HG02642 (cell line): Measurements from ENCODE around the gene MAB21L1.

Experiments
- ATAC-seq: cut with Tn5 transposase; IDR thresholded peaks from one replicate; pipeline ENCODE4 v1.9.1; 2021; ENCODE audit warnings: mild to moderate bottlenecking; ENCODE audit not compliant: unreplicated experiment, poor library complexity

MAB21L1 gene

GRCh38 chr13:35480346-35480745 lies 3.9 kb upstream of the MAB21L1 start:
- ATAC-seq, result no peak

GRCh38 chr13:35479706-35480105 lies 3.2 kb upstream of the MAB21L1 start:
- no peak for ATAC-seq

- ATAC-seq, result no peak
Measured at GRCh38 chr13:35479038-35479492, 2.6 kb upstream of the MAB21L1 start.

- ATAC-seq, result no peak
Measured at GRCh38 chr13:35478271-35479037, 2.0 kb upstream of the MAB21L1 start.

- no peak for ATAC-seq
Measured at GRCh38 chr13:35477386-35477946, 977 bp upstream of the MAB21L1 start.

- no peak for ATAC-seq
Measured at GRCh38 chr13:35475212-35475959, 1.1 kb downstream of the MAB21L1 start.

- no peak for ATAC-seq
Measured at GRCh38 chr13:35474496-35475211, 1.8 kb downstream of the MAB21L1 start.

- no peak for ATAC-seq
Measured at GRCh38 chr13:35473802-35474201, 2.7 kb downstream of the MAB21L1 start.

- ATAC-seq, result no peak
Measured at GRCh38 chr13:35473206-35473775, 3.2 kb downstream of the MAB21L1 start.

- no peak for ATAC-seq
Measured at GRCh38 chr13:35472323-35472881, 4.1 kb downstream of the MAB21L1 start.

- no peak for ATAC-seq
Measured at GRCh38 chr13:35471706-35472322, 4.7 kb downstream of the MAB21L1 start.

- no peak for ATAC-seq
Measured at GRCh38 chr13:35470671-35471661, 5.5 kb downstream of the MAB21L1 start.

- ATAC-seq, result no peak
Measured at GRCh38 chr13:35469806-35470525, 6.5 kb downstream of the MAB21L1 start.

- ATAC-seq, result no peak
Measured at GRCh38 chr13:35468195-35468594, 8.3 kb downstream of the MAB21L1 start.

- no peak for ATAC-seq
Measured at GRCh38 chr13:35465371-35465770, 11.1 kb downstream of the MAB21L1 start.

- ATAC-seq, result no peak
Measured at GRCh38 chr13:35460061-35460460, 16.4 kb downstream of the MAB21L1 start.

- ATAC-seq, result no peak
Measured at GRCh38 chr13:35457258-35457657, 19.2 kb downstream of the MAB21L1 start.

GRCh38 chr13:35455022-35455421 lies 21.5 kb downstream of the MAB21L1 start:
- ATAC-seq, result no peak
